GM18517 (cell line): Measurements from ENCODE around the gene THRB.

ENCODE experiments used
- ATAC-seq: cut with Tn5 transposase; IDR thresholded peaks from one replicate; pipeline ENCODE4 v1.9.1; 2021; ENCODE audit warnings: mild to moderate bottlenecking, moderate library complexity; ENCODE audit not compliant: unreplicated experiment

Gene THRB

DNA sequence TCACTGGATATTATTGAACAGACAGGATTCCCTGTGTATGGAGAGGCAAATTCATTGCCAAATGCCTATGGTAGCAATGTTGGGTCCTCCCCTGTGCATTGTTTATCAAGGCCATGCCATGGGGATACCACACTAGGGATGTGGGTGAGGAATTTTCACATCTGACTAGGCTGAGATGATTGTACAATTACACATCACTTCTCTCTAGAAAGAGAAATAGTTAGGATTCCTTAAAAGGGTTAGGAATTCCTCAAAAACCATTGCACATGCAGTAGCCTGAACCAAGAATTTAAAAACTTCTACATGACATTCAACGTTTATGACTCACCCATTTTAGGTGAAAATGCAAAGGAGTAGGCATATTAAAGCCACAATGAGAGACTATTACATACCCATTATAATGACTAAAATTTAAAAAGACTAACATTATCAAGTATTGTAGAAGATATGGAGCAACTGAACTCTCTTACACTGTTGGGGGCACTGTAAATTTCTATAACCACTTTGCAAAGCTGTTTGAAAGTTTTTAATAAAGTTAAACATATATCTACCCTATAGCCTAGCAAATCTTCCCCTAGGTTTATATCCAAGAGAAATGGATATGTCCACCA lies 175.9 kb downstream of the THRB start:
- ATAC-seq = no peak

DNA sequence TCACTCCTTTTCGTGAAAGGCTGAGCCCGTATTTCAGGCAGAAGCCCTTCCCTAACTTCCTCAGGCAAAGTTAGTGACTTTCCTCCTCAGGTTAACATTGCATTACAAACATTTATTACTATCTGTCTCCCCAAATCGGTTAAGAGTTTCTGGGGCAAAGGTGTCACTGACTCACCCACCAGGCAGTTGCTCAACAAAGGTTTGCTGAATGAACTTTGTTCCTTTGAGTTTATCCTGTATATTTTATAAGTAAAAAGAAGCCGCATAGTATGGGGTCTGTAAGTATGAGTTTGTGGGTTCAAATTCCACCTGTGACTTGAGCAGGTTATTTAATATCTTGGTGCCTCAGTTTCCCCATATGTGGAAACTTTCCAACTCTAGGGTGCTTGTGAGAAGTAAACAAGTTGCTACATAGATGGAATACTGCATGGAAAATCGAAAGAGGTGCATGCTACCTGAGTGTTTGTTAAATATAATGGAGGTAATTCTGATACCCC lies 177.7 kb downstream of the THRB start:
- no peak for ATAC-seq

DNA sequence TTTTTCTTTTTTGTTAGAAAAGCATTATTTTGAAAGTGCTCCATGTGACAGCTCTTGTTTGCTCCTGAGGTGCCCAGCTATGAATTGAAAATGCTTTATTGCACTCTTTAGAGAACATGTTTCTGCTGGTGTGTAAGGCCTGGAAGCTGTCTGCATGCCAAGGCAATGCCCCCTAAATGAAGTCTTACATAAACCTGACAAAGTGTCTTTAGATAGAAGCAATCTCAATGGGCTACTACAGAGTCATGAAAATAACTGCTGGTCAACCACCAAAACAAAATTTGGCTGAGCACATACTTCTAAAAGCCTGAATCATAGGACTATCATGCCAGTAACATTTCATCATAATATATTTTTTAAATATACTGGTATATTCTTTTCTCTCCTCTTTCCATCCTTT lies 178.7 kb downstream of the THRB start:
- ATAC-seq = no peak

DNA sequence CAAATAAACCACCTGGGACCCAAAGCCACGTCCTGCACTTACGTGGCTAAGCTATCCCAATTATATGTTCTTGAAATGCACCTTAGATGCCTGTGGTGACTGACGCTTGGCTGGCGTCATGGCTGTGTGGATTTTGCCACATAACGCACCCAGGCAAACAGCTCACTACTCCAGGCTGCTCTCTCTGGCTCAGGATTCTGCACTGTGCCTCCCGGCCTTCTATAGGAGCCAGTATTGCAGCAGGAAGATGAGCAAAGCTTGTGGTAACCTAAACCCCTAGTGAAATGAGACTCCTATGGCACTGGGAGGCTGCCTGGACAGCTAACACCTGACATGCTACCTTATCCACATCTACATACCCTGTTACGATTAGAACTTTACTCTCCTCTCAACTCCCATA lies 179.3 kb downstream of the THRB start:
- no peak for ATAC-seq

DNA sequence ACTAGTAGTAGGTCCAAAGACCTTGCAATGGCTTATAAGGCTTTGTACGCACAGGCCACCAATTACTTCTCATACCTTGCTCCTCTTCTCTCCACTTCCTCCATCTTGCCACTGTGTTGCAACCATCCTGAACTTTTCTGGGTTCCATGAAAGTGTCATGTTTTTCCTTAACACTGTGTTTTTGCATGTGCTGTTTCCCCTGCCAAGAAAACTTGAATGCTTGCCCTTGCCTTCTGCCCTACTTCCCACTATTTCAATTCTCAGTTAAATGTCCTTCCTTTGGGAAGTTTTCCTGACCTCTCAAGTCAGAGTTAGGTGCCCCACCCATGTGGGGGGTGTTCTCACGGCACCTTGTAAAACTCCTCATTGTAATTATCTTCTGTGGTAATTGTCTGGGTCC lies 182.8 kb downstream of the THRB start:
- ATAC-seq = no peak

DNA sequence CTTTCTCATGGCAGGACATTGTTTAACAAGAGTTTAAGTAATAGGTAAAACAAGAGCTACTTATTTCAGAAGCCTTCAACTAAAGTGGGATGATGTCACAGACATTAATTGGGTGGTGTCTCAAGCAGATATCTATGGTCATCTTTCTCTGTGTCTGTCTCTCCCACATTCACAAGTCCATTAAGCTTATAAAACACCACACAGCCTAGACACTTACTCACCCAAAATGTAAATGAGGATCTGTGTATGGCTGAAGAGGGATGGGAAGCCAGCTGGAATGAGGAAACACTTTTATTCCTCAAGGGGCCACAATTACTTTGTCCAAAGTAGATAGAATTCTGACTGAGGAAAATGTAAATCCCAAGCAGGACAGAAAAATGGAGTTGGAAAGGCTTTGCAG lies 183.8 kb downstream of the THRB start:
- no peak for ATAC-seq

DNA sequence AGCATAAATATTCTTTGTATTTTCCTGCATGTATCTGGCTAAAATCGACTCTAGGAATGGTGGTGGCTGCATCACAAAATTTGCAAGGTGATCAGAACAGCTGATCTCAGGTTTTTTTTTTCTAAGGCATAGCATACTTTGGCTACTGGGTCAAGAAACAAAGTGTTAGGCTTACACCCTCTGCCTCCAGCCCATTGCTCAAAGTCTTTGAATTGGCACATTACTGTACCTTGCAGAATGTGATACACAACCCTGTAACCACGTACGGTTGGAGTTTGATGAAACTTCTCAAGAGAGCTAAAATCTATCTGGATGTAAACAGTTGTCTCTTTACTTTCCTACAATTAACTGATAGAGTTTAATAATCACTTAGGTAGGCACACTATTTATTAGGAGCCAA lies 188.1 kb downstream of the THRB start:
- ATAC-seq = no peak

DNA sequence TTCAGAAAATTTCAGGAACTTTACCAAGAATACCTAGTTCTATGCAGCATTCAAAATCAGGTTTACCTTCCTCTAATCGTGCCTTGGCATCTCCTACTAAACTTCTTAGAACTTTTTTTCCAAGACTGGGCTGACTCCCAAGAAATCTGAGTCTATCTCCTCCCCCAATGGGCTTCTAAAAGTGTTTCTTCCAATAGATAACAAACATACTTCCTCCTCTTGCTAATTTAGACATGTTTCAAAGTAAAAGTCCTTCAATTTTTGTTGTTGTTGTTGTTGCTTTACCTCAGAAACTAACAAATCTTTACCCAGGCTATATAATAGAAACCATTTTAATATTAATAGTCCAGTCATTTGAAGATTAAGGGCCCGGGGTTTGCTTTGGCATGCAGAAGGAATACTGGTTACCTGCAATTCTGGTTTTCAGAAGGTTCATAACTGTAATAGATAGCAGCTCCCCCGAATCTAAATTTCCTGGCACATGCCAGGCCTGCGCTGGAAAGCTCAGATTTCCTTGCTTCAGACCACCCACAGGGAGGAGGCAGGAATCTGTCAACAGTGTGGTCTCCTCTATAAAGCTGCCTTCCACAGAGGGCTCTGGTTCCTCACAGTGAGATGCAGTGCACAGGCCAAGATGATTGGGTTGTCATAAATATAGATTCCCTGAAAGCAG lies 188.7 kb downstream of the THRB start:
- ATAC-seq = no peak

DNA sequence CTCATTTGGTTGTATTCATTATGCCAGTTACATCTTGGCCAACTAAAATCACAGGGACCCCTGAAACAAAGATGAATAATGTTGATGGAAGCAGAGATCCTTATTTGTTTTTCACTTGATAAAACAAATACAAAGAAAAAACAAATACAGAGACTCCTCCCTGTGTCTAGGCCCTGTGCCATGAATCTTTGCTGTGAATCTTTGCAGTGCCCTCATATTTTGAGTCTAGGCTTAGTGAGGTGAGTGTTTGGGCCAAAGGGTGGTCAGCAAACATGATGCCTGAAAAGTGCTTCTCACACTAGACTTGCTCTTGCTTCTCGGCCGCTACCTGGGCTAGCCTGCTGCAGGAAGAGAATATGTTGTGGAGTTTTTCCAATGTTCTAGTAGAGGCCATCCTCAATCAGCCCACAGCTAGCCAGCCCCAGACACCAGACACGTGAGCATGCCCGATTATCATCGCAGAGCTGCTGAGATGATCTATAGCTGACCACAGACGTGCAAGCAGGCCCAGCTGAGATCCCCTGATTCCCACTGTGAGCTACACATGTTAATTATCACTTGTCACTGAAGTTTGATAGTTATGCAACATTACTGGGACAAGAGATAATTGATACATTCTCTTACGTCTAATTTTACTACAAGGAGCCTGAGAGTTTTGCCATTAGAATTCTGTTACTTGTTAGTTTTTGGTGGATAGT lies 191.4 kb downstream of the THRB start:
- ATAC-seq = no peak

DNA sequence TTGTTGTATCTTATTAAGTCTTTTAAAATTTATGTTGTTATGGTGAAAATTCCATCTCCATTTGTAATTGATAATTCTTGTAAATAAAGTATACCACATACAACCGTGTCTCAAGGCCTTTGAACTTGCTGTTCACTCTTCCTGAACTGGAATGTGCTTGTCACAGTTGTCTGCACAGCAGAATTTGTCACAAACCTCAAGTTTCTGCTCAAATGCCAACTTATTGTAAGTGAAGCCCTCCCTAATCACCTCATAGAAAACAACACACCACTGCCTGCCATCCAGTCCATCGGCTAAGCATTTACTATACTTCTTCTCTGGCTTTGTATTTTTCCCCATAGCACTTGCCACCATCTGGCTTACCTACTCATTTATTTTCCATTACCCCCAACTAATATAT lies 192.3 kb downstream of the THRB start:
- no peak for ATAC-seq

DNA sequence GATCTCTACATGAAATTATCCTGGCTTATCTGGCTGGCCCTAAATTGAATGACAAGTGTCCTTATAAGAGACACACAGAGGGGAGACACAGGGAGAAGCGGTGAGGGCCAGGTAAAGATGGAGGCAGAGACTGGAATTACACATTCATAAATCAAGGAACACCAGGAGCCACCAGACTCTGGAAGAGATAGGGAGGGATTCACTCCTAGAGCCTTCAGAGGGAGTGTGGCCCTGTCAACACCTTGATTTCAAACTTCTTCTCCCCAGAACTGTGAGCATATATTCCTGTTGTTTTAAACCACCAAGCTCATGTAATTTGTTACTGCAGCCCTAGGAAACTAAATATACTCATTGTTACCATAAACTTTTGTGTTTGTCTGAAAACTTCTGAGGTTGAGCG lies 193.7 kb downstream of the THRB start:
- no peak for ATAC-seq

DNA sequence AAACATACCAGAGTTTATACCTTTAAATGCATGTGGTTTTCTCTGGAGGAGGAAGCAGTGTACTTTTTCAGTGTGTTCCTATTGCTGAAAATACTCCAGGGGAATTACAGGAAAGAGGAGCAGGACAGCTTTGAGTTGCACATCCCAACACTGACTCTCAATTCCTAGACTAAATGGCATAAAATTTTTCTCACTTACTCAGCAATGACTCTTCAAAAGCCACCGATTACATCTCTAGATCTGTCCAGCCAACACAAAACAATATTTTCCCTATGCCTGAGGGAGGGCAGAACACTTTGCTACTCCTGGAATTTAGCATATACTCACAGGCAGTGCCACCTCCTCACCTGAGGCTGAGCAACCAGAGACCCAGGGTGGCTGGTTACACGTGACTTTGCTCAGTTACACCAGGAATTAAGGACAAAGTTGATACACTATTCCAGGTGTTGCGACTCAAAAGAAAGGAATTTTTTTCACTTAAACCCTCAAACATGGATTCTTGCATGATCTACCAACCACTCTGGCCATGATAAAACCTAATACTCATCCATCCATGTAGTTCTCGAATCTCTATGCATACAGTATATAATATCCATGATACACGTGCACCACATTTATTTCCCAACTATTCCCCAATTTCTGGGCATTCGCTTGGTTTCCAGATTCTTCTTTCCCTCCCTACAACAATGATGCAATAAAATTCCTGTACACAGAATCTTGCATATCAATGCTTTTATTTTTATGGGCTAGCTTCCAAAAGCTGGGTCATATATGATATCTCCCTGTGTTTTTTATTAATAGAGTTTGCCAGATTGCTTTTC lies 194.6 kb downstream of the THRB start:
- no peak for ATAC-seq

DNA sequence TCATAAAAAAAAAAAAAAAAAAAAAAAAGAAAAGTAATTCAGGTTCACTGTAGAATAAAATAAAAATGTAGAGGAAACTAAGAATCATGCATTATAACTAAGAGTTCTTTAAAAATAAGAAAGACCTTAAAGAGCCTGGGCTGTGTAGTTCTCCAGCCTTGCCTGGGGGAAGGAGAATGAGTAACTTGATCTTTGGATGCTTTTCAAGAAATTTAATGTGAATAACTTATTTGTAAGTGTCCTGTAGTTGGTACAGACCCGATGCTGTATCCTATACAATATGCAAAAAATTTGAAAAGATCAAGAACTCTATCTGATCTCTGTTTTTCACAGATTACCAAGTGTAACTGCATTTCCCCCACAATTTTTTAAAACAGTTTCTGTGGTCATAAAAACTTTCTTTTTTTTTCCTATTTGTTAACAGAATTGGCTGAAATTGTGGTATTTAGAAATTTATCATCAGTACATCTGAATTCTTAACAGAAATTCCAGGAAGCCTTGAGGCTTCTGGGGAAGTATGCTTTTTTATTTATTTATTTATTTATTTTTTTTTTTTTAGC lies 195.3 kb downstream of the THRB start:
- no peak for ATAC-seq

DNA sequence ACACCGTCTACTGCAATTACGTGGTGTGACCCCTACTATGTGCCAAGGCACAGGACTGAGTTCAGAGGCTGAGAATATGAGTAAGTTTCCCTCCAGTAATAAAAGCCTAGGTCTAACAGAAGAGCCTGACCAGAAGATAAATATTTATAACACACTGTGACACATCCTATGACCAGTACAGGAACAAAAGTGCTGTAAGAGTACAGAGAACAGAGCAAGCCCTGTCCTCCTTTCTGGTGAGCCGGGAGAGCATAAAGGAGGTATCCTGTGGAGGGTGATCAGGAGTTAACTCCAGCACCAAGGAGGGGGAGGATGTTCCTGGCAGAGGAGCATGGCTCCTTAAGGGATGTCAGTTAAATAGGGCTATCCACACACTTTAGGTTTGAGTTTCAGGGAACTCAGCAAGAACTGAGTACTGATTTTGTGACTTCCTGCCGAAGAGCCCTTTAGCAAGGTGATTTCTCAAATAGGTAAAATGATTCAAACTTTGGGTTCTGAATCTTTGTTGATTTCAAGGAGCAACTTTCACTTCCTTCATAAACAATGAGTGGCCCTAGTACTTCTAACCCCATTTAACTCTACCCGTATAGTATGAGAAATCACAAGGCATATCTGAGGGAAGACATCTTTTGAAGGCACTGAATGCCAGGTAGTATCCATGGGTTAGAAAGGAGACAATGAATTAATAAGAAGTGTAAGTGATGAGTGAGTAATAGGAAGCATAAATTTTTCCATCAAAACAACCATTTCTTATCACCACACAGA lies 198.0 kb downstream of the THRB start:
- no peak for ATAC-seq

DNA sequence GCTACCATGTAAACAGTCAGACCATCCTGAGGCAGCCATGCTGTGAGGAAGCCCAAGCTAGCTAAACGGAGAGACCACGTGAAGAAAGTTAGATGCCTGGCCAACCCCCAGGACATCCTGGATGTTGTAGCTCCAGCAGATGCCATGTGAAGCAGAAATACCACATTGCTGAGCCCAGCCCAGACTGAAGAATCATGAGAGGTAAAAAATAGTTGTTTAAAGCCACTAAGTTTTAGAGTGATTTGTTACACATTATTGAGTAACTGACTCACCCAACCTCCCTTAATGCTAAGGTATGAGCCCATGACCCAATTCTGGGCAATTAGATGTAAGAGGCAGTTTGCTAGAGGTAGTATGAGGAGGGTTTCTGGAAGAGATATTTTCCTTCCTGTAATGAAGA lies 200.5 kb downstream of the THRB start:
- no peak for ATAC-seq

DNA sequence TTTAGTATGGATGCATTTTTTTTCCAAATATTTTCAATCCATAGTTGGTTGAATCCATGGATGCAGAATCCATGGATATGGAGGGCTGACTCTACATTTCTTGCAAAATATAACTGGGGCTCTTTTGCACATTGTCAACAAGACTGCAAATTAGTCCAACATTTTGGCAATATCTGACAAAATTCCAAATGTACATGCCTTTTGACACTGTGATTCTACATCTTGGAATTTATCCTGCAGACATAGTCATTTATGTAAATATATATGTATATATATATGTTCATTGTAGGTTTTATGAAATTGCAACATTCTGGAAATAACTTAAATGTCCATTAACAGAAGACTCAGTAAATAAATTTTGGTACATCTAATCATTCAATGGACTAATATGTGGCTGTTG lies 203.0 kb downstream of the THRB start:
- no peak for ATAC-seq

DNA sequence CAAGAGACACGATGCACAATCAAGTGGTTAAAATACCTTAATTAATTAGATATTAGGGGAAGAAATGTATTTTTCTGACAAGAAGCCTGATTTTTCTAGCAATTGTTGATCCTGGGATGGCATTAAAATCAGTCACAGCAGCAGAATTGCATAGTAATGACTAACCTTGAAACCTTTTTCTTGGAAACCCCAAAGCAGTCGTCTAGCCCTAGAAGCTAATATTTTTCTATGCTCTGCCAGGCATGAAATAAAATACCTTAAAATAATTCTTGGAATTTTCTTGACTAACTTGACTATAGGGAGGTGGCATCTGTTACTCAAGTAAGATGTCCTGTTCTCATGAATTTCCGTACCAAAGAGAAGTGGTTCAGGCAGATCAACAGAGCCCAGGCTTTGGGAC lies 204.1 kb downstream of the THRB start:
- no peak for ATAC-seq

DNA sequence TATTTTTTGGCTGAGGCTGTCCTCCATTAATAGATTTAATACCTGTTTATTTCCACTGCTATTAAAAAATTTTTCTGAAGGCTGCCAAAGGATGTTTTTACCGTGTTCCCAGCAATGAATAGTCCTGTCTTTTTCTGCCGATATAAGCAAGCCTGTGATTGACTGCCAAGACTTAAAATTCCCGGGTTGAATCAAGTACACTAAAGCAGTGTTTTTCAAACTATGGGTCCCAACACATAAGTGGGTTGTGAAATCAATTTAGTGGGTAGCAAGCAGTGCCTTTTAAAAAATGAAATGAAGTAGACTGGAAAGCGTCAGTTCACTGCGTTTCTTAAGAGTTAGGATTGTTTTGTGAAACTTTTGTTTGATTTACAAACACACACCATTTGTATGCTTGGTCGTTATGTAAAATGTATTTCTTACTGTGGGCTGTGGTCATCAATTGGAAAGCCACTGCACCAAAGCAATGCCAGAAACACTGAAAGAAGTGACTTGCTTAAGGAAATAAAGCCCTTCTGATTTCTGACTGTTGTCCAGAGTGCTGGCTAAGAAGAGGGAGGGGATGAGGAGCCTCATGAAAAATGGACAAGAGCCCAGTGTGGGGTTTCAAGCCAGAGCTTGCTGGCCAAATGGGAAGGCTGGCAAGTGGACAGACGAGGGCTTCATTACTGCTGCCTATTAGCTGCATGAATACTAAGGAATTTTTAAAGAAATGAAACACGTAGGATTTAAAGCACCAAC lies 206.0 kb downstream of the THRB start:
- ATAC-seq = no peak

DNA sequence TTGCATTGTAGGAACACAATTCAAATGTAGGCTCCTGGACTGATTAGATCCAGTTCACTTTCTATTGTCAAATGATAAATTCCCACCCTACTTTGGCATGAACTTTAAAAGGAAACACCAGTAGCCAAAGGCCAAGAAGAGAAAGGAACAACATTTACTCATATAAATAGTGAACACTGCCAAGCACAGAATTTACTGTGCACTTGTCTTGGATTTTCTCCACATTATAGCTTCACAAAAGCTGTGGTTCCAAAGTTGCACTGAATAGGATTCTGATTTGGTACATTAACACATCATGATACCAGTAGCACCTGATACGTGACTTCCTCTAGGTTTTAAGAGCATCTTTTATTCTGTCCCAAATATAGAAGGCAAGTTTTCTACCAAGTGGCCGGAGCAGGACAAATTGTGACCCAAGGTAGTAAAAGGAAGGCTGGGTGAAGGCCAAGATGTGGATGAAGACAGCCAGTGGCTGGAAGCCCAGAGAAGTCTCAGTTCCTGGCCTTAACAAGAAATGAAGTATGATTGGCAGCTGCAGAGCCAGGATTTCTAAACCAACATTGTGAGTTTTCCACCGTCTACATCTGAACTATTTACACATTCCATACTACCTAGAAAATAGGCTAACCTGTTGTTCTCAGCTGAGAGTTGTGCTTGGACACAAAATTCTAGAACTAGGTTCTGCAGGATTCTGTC lies 206.7 kb downstream of the THRB start:
- no peak for ATAC-seq
